Activated CD4-positive, alpha-beta T cell treated with anti-CD3 and anti-CD28 coated beads, Interleukin-2, Interleukin-6, amounts not matched to agents 100 ng/mL and 50 ng/mL, durations not matched to agents 16 hours and 8 hours (primary cell): ENCODE results near the gene KTI12.
"Not testable (repeated sequence)": the region's sequence is repeated elsewhere in the genome, so short reads cannot be mapped to it uniquely, and the experiment has no call there.

Experiments
- DNase-seq: peaks from one replicate; pipeline ENCODE4 v3.0.0-alpha.2; 2020

KTI12 gene

GRCh38 chr1:52037909-52038308, 4.3 kb upstream of the KTI12 start:
- no peak for DNase-seq

DNA sequence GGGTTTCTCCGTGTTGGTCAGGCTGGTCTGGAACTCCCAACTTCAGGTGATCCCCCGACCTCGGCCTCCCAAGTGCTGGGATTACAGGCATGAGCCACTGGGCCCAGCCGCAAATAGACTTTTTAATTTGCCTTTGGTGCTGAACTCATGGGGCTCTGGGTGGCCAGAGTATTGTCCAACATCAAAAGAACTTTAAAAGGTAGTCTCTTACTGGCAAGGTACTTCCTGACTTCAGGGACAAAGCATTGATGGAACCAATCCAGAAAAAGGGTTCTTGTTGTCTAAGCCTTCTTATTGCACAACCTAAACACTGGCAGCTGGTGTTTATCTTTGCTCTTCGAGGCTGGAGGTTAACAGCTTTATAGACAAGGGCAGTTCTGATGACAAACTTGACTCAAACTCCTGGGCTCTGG, 3.8 kb upstream of the KTI12 start:
- DNase-seq: no peak

GRCh38 chr1:52034050-52034384, 407 bp upstream of the KTI12 start:
- no peak for DNase-seq

- DNase-seq: peak; percentile 43
Observed at GRCh38 chr1:52032785-52033131, 852 bp downstream of the KTI12 start.

- no peak for DNase-seq
Observed at GRCh38 chr1:52032124-52032784, 1.4 kb downstream of the KTI12 start.

GRCh38 chr1:52028839-52029238, 4.8 kb downstream of the KTI12 start:
- not testable (repeated sequence) for DNase-seq

- no peak for DNase-seq
Observed at GRCh38 chr1:52028328-52028727, 5.3 kb downstream of the KTI12 start.

DNA sequence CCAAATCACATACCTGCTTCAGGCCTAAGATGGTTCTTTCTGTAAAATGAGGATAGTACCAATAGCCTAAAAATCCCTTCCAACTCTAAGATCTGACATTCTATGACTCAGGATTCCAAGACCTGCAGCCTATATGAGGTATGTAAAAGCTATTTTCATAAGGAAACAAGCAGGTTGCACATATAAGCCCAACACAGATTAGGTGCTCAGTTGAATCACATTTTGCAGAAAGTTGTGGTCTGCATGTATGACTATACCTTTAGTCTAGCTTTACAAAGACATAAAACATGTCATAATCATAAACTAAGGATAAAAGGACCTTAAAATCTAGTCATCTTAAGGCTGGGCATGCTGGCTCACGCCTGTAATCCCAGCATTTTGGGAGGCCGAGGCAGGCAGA, 7.3 kb downstream of the KTI12 start:
- no peak for DNase-seq

- DNase-seq: no peak
Observed at GRCh38 chr1:52022133-52022532, 11.5 kb downstream of the KTI12 start.

DNA sequence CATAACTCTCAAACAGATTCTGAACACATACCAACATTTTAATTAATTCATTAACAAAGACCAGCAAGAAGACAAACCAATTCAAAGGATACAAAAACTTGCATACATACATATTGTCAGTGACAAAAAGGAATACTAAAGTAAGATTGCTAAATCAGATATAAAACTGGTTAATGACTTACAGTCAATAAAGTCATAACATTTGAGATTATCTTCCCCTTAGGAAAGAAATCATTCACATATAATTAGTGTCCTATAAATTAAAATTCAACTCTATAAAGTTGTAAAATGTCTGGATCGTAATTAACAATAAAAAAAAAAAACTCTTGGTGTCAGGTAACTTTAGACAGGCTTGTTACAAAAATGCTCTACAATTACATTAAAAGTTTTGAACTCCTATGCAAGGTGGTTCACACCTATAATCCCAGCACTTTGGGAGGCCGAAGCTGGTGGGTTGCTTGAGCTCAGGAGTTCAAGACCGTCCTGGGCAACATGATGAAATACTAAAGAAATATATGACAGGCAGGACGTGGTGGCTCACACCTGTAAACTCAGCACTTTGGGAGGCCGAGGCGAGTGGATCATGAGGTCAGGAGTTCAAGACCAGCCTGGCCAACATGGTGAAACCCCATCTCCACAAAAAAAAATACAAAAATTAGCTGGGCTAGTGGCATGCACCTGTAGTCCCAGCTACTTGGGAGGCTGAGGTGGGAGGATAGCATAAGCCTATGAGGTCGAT, 25.4 kb downstream of the KTI12 start:
- DNase-seq: no peak

GRCh38 chr1:52007215-52008002, 26.2 kb downstream of the KTI12 start:
- DNase-seq: no peak

- not testable (repeated sequence) for DNase-seq
Observed at GRCh38 chr1:52006081-52006553, 27.5 kb downstream of the KTI12 start.

GRCh38 chr1:52005548-52005947, 28.1 kb downstream of the KTI12 start:
- DNase-seq: not testable (repeated sequence)

DNA sequence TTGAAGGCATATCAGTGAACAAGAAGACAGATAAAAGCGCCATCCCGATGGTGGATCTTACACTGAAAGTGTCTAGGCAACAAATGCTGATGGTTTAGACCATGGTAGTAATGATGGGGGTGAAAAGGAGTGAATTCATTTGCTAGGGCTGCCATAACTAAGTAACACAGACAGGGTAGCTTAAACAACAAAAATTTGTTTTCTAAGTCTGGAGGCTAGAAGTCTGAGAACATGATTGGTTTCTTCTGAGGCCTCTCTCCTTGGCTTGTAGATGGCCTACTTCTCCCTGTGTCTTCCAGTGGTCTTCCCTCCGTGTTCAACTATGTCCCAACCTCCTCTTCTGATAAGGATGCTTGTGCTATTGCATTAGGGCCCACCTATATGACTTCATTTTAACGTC, 29.7 kb downstream of the KTI12 start:
- DNase-seq: no peak

- peak; percentile 88 for DNase-seq
Observed at GRCh38 chr1:52002038-52002917, 31.3 kb downstream of the KTI12 start.

DNA sequence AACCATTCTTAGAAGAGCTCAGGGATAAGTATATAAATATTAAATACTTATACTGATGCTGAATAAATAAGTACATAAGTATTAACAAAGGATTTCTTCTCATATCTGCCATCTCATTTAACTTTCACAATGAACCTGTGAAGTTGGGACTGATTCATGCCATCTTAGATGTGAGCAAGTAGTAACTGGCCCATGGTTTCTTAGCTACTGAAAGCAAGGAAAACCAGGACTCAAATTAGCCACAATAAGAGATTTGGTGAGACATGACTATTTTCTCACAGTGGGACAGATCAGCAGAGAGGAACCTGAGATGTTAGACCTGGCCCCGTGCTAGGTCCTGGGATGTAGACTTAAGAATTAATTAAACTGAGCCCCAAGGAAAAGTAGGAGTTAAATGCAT, 34.9 kb downstream of the KTI12 start:
- no peak for DNase-seq

DNA sequence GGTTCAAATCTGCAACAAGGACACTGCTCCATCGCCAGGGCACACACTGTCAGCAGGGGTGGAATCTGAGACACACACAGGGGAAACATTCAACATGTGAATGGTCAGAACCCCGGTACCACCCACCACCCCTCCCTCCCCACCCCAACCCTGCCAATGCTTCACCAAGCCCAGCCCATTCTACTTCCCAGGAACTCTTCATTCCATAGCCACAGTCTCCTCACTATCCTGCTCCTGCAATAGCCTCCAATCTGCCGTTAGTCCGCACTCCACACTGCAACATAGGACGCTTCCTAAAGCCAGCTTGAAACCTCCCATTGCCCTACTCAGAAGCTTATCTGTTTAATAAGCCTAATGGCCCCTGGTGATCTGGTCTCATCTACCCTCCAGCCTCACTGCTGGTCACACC, 35.6 kb downstream of the KTI12 start:
- no peak for DNase-seq

DNA sequence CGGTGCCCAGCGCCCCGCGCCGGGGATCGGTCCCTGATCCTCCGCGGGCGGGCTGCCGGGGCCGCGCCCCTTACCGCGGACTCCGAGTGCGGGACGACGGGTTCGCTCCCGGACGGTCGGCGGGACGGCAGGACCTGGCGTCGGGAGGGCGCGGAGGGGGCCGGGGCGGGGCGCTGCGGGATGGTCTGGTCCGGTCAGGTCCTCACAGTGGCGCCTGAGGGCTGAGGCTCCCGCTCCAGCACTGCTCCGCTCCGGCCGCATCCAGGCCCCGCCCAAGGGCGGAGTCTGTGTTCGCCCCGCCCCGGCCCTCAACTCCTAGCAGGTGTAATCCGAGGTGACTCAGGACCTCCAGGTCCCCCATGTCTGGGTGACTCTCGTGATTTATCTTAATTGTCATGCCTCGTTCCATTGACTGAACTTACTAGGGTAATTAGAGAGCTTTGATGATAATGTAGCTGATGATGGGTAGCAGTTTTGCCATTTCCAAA, 43.1 kb downstream of the KTI12 start, which contains the start of gene RAB3B:
TSS of gene RAB3B (minus strand) at position 223 of the 488 bp plus-strand sequence. CDS start 13,583 bp downstream, outside the sequence.
- DNase-seq: peak; percentile 73

DNA sequence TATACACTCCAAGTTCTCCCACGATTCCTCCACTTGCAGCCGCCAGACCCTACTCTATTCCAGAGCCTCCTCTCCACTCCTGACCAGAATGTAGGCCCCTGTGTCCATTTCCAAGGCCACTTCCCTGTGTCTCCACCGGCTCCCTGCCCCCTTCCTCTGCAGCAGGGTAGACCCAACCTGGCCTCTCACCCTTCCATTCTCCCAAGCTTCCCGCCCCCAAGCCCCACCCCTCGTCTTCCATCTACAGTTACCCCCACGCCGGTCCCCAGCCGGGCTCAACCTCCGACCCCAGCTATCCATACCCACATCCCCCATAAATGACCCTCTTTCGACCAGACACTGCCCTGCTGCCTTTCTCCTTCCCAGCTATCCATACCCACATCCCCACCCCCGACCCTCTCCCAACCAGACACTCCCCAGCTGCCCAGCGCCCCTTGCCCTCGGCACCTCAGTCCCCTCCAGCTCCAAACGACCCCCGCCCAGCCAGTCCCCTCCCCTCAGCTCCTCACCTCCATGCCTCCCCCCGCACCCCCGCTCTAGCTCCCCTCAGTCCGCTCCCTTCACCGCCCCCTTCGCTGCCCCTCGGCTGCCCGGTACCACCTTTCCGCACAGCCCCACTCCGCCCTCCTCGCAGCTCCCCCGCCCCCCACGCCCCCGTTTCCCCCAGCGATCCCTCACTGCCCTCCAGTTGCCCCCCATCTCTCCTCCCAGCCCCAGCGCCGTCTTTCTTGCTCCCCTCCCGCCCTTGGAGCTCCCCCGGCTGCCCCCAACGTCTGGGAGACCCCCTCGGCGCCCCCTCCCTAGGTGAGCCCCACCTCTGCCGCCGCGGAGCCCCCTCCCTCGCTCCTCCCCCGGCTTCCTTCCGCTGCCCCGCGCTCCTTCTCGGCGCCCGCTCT, 43.8 kb downstream of the KTI12 start:
- no peak for DNase-seq

DNA sequence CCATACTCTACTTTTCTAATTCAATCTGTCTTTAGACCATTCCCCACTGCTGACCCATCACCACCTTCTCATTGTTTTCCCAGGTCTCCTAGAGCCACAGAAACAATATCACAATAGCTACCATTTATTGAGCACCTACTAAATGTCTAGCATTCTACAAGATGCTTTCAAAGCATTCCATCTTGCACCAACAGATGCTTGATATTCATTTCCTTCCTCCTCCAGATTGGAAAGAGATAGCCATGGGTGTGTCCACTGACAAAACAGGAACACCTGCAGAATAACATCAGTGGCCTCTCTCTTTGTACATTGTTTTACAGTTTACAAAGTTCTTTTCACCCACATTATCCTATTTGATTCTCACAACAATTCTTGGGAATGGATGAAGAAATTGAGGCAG, 45.4 kb downstream of the KTI12 start:
- DNase-seq: no peak

DNA sequence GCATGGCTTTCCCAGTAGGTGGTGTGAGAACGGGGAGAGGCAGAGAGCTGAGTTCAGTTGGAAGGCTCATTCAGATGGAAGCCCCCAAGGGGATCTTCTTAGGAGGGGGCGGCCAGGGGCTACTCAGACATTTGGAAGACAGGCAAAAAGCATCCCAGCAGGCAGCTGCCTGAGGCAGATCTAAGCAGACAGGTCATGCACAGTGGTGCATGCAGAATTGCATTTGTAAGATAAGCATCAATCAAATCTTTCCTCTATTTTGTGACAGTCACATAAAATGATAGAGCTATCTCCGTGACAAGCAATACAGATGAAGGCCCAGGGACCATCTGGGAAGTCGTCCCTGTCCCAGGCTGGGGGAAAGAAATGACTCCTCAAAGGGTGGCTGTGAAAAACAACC, 46.9 kb downstream of the KTI12 start:
- no peak for DNase-seq
